ENCODE data around the gene POTEI.
"Not testable (repeated sequence)": the region's sequence is repeated elsewhere in the genome, so short reads cannot be mapped to it uniquely, and the experiment has no call there.

DNA sequence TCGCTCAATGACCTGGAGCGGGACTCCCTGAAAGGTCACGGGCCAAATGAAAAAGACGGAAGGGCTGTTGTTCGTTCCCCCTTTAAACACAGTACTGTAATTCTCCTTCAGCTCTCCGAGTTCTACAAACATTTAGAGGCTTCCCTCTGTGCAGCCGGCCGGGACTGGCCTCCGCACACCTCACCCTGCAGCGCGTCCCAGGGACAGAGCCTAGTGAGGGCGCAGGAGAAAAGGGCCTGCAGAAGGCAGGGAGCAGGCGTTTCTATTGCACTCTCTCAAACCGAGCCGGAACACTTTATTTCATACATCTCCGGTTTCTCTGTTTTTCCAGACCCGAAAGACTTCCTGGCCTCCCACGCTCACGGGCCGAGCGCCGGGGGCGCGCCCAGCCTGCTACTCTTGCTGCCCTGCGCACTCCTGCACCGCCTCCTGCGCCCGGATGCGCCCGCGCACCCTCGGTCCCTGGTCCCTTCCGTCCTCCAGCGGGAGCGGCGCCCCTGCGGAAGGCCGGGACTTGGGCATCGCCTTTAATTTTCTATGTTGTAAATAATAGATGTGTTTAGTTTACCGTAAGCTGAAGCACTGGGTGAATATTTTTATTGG lies 18.3 kb upstream of the POTEI start:
- not testable (repeated sequence) for TF ChIP-seq EZH2, EZH2phosphoT487 (IDR thresholded peaks at IDR 0.05)
- TF ChIP-seq, protein P1, sequence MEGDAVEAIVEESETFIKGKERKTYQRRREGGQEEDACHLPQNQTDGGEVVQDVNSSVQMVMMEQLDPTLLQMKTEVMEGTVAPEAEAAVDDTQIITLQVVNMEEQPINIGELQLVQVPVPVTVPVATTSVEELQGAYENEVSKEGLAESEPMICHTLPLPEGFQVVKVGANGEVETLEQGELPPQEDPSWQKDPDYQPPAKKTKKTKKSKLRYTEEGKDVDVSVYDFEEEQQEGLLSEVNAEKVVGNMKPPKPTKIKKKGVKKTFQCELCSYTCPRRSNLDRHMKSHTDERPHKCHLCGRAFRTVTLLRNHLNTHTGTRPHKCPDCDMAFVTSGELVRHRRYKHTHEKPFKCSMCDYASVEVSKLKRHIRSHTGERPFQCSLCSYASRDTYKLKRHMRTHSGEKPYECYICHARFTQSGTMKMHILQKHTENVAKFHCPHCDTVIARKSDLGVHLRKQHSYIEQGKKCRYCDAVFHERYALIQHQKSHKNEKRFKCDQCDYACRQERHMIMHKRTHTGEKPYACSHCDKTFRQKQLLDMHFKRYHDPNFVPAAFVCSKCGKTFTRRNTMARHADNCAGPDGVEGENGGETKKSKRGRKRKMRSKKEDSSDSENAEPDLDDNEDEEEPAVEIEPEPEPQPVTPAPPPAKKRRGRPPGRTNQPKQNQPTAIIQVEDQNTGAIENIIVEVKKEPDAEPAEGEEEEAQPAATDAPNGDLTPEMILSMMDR (IDR thresholded peaks at IDR 0.05): not testable (repeated sequence)
